ENCODE data around the gene TARDBP.
"Not testable (repeated sequence)": the region's sequence is repeated elsewhere in the genome, so short reads cannot be mapped to it uniquely, and the experiment has no call there.

TARDBP gene

DNA sequence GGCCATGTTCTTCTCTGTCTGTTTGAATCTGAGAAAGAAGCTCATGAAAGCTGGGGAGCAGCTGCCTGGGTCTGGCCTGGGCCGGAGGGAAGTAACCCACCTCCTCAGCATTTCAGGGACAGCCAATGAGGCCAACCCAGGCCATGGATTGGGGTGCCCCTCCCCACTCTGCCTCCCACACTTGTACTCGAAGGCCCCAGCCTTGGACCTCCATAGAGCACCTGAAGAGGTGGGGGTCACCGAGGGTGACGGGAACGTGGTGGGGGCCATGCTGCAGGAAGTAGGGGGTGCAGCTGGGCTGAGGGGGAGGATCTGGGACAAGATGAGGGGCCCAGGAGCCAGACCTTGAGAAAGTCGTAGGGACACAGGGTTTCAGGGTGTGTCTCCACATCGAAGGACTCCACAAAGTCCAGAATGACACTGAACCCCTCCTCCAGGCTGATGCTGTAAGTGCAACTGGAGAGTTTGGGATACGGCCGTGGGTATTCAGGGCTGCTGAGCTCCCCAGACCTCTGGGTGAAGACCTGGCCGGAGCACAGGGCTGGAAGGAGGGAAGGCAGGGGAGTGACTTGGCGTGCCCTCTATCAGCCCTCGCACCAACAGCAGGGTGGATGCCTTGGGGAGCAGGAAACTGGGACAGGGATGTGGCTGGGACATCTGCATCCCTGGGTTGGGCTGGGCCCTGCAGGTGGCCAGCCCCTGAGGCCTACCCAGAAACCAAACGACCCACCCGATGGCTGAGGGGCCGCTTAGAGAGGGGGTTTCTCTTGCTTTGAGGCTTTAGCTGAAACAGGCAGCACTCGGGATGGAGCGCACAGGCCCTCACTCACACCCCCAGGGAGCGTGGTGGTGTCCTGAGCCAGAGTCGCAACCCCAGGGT lies 30.8 kb downstream of the TARDBP start:
- DNase-seq (ENCODE audit: low spot score): no peak

DNA sequence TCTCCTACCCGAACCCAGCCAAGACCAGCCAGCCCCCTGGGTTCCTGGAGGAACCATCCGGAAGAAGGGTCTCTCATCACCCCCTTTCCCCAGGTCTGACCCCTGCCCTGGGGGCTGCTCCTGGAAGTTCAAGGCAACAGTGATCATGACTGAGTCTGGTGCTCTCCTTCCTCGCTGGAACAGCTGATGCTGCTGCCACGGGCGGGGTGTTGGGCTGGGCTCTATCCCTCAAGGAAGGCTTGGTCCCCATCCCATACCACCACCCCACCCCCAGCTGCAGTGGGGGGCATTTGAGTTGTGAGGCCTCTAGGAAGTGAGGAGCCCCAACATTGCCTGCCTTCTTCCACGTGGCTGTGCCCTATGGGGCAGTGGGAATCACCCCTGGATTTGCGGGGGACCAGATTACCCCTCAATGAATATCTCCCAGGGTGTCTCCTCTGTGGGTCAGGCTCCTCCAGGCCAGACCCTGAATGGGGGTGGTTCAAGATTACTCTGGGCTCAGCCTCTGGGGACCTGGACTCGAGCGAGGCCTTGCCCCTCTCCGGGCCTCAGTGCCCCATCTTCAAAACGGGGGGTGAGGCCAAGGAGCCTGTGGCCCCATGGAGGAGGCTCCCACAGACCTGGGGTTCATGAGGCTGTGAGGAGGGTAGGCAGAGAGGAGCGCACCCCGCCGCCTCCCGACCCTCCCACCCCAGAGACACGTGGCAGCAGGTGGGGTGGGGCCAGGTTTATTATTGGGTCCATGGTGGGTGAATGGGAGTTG lies 31.8 kb downstream of the TARDBP start:
- no peak for DNase-seq (ENCODE audit: low spot score)

DNA sequence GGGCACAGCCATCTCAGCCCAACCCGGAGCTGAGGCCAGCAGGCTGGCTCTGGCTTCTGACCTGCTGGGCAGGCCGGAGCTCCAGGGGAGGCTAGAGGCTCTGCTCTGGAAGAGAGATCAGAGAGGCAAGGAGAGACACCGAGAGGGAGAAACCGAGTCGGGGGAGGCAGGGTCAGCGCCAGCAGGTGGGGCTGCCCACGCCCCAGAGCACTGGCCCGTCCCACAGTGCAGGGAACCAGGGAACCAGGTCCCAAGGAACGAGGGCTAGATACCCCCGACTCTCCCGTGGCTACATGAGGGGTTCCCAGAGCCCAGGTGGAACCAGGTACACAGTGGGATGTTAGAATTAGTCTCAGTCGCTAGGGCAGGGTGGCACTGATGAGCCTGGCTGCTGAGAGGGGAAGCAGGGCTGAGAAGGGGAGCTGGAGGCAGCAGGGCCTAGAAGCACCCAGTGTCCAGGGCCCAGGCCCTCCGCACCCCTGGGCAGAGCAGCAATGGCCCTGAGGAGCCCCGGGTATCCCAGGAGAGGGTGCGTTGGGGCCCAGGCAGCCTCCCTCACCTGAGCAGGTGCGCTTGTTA lies 32.5 kb downstream of the TARDBP start:
- DNase-seq (ENCODE audit: low spot score): no peak

DNA sequence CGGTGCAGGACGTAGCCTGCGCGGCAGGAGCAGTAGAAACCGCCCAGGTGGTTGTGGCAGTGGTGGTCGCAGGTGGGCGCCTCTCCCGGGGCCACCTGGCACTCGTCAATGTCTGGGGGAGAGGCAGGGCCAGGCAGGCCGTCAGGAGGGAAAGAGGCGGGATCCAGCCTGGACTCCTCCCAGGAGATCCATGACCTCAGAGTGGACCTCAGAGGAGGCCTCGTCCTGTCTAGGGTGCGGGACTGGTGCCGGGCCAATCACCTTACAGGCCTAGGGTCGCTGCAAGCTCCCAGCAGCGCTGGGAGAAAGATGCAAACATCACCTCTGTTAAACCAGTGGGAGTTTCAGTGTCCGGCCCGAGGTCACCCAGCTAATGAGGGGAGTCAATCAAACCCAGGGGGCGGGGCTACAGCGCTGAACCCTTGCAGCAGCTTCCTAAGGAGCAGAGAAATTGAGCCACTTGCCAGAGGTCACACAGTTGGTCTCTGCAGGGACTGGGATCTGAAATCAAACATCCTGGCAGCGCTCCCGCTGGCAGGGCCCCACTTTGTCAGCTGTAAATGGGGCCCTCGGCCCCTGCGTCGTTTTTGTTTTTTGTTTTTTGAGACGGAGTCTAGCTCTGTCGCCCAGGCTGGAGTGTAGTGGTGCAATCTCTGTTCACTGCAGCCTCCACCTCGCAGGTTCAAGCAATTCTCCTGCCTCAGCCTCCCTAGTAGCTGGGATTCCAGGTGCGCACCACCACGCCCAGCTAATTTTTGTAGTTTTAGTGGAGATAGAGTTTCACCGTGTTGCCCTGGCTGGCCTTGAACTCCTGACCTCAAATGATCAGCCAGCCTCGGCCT lies 33.2 kb downstream of the TARDBP start:
- DNase-seq (ENCODE audit: low spot score): no peak

DNA sequence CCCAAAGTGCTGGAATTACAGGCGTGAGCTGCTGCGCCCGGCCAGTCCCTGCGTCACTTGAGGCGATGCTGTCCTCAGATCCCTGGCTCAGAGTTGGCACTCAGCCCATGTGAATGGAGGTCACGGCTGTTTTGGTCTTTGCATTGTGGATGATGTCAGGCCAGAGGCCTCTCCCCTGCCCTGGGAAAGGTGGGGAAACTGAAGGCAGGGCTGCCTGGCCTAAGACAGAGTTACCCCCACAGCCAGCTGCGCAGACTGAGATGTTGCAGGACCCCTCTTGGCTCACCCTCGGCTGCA lies 33.8 kb downstream of the TARDBP start:
- DNase-seq (ENCODE audit: low spot score): no peak

DNA sequence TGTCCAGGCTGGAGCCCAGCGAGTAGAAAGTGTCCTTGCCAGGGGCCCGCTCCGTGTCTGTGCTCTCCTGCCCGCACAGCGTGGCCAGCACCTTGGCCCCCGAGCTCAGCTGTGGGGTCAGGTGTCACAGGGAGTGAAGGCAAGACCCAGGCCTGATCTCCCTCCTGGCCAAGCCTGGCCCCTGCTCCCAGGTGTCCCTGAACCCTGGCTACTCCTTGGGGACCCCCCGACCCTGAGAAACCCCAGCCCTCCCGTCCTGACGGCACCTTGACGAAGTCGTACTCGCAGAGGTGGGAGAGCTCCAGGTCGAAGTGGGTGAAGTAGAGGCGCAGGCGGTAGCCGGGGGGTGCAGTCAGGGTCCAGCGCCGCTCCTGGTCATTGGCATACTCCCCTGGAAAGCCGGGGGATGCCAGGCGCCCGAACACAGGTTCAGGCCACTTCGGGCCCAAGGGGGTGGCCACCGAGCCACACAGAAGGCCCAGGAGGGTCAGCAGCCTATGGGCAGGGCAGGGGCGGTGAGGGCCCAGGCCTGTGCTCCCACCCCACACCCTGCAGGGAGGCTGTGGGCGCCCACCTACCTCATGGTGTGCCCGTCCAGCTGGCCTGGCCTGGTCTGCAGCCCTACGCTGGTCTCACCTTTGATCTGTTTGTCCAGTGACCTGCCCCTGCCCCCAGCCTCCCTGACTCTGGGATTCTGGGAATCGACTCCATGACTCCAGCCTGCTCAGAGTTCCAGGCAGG lies 34.3 kb downstream of the TARDBP start, which contains the start of gene MASP2:
Gene MASP2 (minus strand): TSS at position 615 of the 741 bp plus-strand sequence. CDS start 32 bp downstream, at position 583.
- no peak for DNase-seq (ENCODE audit: low spot score)

DNA sequence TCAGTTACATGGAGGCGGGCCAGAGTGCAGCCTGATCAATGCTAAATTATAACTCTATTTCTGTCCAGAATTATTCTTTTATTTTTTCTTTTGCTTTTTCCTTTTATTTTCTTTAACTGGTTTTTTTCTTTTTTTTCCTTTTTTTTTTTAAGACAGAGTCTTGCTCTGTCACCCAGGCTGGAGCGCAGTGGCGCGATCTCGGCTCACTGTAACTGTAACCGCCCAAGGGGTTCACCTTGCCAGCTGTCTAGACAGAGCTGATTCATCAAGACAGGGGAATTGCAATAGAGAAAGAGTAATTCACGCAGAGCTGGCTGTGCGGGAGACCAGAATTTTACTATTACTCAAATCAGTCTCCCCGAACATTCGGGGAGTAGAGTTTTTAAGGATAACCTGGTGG lies 38.7 kb downstream of the TARDBP start:
- not testable (repeated sequence) for DNase-seq (ENCODE audit: low spot score)

DNA sequence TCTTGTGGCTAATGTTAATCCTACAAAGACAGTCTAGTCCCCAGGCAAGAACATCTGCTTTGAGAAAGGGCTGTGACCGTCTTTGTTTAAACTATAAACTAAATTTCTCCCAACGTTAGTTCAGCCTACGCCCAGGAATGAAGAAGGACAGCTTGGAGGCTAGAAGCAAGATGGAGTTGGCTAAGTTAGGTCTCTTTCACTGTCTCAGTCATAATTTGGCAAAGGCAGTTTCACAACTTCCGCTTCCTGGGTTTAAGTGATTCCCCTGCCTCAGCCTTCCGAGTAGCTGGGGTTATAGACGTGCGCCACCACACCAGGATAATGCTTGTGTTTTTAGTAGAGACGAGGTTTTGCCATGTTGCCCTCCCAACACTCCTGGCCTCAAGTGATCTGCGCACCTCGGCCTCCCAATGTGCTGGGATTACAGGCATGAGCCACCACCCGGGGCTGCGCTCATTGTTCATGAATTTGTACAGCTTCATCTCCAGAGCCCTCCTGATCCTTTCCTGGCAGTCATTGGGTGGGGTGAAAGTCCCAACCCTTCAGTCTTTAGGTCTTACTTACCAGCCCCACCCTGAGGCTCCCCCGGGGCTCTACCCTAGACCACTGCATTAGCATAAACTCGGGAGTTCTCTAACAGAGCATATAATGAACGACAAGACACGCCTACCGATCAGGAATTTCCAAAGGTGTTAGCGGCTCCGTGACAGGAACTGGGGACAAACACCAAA lies 39.5 kb downstream of the TARDBP start:
- DNase-seq (ENCODE audit: low spot score): no peak

DNA sequence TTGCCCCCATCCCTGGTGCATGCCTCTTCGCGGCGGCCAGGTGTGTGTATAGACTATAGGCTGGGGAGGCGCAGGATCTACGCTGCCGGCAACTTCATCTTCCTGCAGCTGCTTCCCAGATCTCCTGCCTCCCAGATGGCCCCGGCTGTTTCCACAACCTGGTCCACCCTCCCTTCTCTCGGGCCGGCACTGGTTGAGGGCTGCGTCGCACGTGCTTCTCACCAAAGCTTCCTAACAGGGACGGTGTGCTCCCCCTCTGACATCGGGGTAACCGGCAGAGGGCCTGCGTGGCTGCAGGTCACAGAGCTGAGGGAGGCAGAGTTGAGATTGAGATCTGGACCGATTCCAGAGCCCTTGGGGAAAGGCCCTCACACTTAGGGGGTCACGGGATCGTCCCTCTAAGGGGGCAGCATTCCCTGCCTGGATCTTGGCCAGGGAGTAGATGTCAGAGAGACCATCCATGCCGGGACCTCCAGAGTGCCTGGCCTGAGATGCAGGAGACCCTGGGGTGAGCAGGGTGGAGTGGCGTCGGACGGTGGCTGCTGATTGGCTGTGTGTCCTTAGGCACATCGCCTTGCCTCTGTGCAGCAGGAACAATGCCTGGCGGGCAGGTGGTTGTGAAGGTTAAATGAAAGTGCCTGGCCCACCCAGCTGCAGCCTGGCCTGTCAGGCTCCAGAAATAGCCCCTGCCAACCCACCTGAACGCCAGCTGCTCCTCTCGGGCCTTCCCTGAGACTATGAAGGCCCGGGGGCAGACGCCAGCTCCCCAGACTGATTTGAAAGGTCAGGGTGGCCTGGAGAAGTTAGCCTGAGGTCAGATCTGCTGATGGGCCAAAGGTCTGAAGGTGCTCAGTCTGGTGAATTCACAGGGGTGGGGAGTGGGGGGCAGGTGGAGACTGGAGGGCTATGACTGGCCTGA lies 40.6 kb downstream of the TARDBP start:
- no peak for DNase-seq (ENCODE audit: low spot score)

DNA sequence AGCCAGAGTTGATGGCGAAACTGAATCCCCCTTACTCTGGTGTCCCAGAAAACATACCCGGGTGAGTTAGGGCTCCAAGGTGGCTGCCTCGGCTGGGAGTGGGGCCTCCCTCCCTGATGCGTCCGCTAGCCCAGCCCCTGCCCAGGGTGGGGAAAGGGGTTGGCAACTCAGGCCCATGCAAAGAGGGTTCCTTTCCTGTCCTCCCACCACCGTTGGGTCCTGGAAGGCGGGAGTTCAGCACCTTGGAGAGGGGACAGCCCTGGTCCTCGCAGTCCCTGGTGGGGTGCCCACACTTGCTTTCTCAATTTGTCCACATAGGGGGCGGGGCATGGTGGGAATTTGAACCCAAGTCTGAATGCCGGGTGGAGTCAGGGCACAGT lies 41.3 kb downstream of the TARDBP start:
- no peak for DNase-seq (ENCODE audit: low spot score)

DNA sequence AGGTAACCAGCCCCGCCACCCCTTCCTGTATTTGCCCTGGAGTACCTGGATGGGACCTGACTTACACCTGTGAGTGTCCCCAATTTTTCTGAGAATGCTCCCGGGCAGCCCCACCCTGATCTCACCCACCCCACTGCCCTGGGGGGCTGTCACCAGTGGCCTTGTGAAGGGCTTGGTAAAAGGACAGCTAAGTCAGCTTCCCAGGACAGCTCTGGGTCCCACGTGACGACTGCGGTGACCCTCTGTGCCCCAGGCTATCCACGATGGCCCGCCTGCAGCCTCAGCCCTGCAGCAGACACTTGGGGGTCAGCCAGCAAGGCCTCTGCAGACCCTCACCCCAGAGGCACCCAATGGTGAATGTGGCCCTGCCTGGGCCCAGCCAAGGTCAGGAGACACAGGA lies 41.7 kb downstream of the TARDBP start:
- DNase-seq (ENCODE audit: low spot score): no peak

DNA sequence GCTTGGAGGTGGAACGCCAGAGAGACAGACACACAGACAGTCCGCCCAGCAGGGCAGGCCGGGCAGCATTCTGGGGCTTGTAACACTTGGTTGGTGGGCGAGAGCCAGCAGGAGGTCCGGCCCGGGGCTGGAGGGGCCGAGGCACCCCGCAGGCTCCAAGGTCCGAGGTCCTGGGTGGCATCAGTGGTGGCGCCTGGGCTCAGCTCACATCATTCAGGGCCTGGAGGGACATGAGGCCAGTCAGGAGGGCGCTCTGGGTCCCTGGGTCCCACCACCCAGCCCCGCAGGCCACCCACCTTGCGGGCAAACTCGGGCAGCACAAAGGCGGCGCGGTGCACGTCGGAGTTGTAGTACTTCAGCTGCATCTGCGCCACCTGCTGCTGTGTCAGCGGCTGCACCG lies 42.2 kb downstream of the TARDBP start:
- no peak for DNase-seq (ENCODE audit: low spot score)

DNA sequence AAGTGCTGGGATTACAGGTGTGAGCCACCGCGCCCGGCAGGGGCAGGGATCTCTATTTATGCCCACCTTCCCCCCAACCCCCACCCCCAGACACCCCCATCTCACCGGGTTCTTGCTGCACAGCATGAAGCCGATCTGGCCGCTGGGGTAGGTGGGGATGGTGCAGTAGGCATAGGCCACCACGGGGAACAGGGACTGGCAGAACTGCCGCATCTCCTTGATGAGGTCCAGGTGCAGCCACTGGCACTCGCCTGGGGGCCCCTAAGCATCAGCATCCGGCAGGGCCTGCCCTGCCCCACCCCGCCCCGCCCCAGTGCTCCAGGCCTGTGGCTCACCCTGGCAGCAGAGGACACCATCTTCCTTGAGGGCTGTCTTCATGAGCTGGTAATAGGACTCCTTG lies 43.2 kb downstream of the TARDBP start:
- no peak for DNase-seq (ENCODE audit: low spot score)

DNA sequence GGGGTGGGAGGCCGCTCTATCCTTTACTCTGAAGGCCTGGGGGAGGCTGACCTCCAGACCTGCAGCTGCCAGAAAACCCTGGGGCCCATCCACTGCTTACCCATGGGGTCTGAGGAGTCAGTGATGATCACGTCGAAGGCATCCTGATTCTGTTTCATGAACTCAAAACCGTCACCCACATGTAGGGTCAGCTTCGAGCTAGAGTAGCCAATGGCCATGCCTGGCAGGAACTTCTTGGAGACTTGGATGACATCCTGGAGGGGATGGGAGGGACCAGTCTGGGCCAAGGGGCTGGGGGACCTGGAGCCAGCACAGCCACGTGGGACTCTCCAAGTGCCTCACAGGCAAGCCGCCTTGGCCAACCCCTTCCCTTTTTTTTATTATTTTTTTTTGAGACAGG lies 44.0 kb downstream of the TARDBP start:
- no peak for DNase-seq (ENCODE audit: low spot score)

DNA sequence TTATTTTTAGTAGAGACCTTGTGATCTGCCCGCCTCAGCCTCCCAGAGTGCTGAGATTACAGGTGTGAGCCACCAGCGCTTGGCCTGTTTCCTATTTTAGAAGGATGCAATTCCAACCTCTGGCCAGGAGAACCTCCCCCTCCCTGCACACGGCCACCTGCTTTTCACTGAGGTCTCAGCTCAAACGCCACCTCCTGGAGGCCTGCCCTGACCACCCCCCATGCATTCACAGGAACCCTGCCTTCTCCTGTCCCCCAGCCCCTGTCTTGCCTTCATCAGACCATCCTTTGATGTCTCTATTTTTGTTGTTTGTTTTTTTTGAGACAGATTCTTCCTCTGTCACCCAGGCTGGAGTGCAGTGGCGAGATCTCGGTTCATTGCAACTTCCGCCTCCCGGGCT lies 45.0 kb downstream of the TARDBP start:
- no peak for DNase-seq (ENCODE audit: low spot score)

DNA sequence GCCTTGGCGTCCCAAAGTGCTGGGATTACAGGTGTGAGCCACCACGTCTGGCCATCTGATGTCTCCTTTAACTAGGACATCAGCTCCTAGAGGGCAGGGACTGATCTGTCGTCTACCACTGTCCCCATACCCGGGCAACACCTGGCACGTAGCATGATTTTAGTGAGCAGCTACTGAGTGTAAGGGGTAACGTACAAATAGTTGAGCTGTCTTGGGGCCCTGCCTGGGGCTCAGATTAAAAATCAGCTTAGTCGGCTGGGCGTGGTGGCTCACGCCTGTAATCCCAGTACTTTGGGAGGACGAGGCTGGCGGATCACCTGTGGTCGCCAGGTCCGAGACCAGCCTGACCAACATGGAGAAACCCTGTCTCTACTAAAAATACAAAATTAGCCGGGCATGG lies 45.6 kb downstream of the TARDBP start:
- DNase-seq (ENCODE audit: low spot score): no peak

DNA sequence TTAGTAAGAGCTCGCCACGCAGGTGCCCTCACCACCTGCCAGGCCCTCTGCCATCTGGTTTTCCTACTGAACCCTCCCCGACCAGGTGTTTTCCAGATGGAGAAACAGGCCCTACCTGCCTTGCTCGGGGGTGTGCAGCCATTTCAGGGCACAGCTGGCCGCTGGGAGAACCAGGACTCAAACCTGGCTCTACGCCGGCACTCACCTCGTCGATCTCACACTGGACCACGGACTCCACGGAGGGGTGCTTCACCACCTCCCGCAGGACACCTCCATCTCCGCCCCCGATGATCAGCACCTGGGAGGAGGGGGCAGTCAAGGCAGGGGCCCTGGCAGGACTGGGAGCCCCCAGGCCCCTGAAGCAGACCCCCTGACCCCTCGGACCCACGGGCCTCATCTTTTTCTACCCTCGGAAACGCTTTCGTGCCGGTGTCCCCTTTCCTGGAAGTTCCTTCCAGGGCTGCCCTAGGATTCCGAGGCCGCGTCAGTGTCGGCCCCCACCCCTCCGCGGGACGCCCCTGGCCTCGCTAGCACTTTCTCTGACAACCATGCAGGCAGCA lies 46.2 kb downstream of the TARDBP start:
- DNase-seq (ENCODE audit: low spot score): no peak

DNA sequence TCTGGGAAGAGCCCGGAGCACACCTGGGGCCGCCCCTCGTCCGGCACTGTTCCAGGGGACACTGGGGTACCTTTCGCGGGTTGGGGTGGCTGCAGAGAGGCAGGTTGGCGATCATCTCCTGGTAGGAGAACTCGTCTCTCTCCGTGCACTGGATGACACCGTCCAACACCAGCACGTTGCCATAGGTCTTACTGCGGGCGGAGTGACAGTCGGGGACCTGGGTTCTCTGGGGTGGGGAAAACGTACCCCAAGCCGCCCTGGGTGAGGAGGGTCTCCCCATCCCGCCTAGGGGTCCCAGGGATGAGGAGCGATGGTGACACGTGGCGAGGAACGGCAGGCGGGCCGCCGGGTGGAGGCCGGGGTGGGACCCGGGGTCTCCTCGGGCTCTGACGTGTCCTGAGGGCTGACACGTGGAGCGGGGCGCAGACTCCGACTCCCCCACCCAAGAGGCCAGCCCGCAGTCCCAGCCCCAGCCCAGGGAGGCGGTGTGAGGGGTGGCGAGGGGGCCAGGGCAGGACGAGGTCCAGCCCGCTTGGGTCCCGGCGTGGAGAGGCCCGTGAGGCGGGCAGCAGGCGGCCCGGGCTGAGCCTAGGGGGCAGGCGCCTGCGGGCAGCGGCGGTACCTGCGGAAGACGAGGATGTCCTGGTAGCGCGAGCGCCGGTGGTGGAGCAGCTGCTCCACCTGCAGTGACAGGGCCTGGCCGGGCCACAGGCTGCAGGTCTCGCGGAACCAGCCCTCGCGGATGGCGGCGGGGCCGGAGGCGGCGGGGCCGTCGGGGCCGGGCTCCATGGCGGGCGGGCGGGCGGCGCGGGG lies 46.9 kb downstream of the TARDBP start:
- no peak for DNase-seq (ENCODE audit: low spot score)
